Measurements from ENCODE around the gene LRCOL1. TPM values are rescaled to one million over a fixed set of nuclear protein-coding genes. Genes with fewer than 3 reads are reported as not detected.

The LRCOL1 gene
- total and polyA plus RNA-seq, 2 experiments from 2014 or later: 1.7 TPM; not detected in 1

DNA sequence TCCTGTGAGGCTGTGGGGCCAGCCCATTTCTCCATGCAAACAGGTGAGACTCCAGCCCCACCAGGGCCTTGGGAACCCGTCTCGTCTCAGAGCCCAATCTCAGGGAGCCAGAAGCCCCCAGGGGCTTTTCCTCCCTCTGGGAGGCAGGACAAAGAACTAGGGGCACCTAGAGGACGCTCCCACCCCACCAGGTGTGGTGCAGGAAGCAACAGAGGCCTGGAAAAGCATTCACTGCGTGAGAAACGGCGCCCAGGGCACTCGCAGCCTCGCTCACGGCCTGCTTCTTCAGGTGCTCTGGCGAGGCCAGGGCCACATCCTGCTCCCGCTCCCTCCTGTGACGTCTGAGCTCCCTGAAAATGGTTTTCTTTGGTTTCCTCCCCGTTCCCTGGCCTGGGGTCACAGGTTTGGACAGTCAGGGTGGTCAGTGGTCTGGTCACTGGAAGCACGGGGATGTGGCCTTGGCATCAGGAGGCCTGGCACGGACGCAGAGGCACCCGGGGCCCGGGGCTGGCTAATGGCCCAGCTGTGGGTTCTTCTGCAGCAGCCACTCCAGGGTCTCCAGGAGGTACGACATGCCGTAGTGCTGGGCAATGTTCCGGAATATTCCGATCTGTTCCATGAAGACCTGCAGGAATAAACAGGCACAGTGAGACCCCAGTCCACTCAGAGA is 13.9 kb upstream of the LRCOL1 start:
- Mint-ChIP-seq H3K36me3 (ENCODE audit: low read depth) (peaks cover 35% of the 10 kb centered on the region), H3K27me3 (ENCODE audit: insufficient read depth, low read depth, poor library complexity) (peaks cover 17% of the 10 kb centered on the region), H3K4me1 (peaks cover 10% of the 10 kb centered on the region), H3K27ac (no peak overlapping the region), H3K4me3 (no peak overlapping the region), H3K9me3 (no peaks in the 10 kb centered on the region)
- no peaks in the 10 kb centered on the region for H3K4me1 ChIP-seq (ENCODE audit: insufficient read depth)
- H2AFZ ChIP-seq: no peak overlapping the region
- DNase-seq (ENCODE audit: low spot score): no peak
- H3F3A ChIP-seq (replicated peaks; ENCODE audit: low read depth): 0 out of 2 replicates have a peak, but pooled peaks cover 3% of the 10 kb centered on the region
- H3K27me3 ChIP-seq (ENCODE audit: insufficient read depth): peaks cover 14% of the 10 kb centered on the region
- H3K27ac ChIP-seq (ENCODE audit: low read depth): no peak overlapping the region
- ATAC-seq: no peak
- H3K9me2 ChIP-seq (ENCODE audit: insufficient read depth): no peaks in the 10 kb centered on the region
- H3K79me2 ChIP-seq (replicated peaks; ENCODE audit: insufficient read depth): no peaks in the 10 kb centered on the region
- H3K36me3 ChIP-seq (ENCODE audit: insufficient read depth): peaks cover 4% of the 10 kb centered on the region; the same call in 1 of the 2 replicates
- no peak overlapping the region for H3K4me3 ChIP-seq
- no peak for TF ChIP-seq NANOG (IDR thresholded peaks at IDR 0.05; ENCODE audit: borderline replicate concordance)
- no peak for TF ChIP-seq JUNB (IDR thresholded peaks at IDR 0.05; ENCODE audit: unreplicated experiment)
- TF ChIP-seq ZNF114 (CRISPR knock-in tag; IDR thresholded peaks at IDR 0.05): no peak
- no peak for TF ChIP-seq POLR2AphosphoS5 (IDR thresholded peaks at IDR 0.05; ENCODE audit: low read depth)
- TF ChIP-seq, protein P1, sequence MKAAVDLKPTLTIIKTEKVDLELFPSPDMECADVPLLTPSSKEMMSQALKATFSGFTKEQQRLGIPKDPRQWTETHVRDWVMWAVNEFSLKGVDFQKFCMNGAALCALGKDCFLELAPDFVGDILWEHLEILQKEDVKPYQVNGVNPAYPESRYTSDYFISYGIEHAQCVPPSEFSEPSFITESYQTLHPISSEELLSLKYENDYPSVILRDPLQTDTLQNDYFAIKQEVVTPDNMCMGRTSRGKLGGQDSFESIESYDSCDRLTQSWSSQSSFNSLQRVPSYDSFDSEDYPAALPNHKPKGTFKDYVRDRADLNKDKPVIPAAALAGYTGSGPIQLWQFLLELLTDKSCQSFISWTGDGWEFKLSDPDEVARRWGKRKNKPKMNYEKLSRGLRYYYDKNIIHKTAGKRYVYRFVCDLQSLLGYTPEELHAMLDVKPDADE (IDR thresholded peaks at IDR 0.05): no peak
- TF ChIP-seq, protein P2, sequence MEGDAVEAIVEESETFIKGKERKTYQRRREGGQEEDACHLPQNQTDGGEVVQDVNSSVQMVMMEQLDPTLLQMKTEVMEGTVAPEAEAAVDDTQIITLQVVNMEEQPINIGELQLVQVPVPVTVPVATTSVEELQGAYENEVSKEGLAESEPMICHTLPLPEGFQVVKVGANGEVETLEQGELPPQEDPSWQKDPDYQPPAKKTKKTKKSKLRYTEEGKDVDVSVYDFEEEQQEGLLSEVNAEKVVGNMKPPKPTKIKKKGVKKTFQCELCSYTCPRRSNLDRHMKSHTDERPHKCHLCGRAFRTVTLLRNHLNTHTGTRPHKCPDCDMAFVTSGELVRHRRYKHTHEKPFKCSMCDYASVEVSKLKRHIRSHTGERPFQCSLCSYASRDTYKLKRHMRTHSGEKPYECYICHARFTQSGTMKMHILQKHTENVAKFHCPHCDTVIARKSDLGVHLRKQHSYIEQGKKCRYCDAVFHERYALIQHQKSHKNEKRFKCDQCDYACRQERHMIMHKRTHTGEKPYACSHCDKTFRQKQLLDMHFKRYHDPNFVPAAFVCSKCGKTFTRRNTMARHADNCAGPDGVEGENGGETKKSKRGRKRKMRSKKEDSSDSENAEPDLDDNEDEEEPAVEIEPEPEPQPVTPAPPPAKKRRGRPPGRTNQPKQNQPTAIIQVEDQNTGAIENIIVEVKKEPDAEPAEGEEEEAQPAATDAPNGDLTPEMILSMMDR (conservative IDR thresholded peaks at IDR 0.05; ENCODE audit: low read depth in 2 of 2): no peak
- 0 out of 2 replicates have a peak, but pooled peaks cover 10% of the 10 kb centered on the region for H4K20me1 ChIP-seq (replicated peaks; ENCODE audit: insufficient read depth)
- no peak overlapping the region for H3K4me2 ChIP-seq

DNA sequence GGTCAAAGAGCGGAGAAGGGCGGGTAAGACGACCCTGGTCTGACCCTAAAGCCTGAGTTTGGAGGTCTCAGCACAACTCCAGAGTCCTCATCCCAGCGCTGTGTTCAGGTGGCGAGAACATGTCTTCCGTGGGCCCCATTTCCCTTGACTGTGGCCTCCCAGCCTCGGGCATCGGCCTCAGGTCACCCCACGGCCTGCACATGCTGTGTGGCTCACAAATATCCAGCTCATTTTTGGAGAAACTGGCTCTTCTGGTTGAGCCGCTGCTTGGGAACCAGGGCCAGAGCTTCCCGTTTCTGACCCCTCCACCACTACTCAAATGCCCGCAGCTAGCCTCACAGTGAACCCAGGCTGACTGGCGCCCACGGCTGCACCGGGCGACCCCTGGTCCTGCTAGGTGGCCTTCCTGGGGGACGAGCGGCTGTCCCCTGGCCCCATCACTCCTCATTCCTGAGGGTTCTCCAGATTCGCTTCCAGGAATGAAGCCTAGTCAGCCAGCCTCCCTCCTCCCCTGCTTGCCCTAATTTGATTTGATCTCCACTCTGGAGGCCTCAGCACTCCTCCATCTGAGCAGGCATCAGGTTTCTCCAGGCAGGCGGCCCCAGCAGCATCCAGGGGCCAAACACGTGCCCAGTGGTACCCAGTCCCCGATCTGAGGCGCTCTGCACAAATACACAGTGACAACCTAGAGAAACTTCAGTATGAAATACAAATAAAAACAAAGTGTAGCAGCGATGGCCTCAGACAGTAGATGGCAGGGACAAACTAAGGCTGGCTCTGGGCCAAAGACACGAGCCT is 12.9 kb upstream of the LRCOL1 start:
- Mint-ChIP-seq H3K27me3 (ENCODE audit: insufficient read depth, low read depth, poor library complexity) (peaks cover 18% of the 10 kb centered on the region), H3K4me3 (no peak overlapping the region), H3K36me3 (ENCODE audit: low read depth) (peaks cover 27% of the 10 kb centered on the region), H3K9me3 (no peaks in the 10 kb centered on the region), H3K27ac (no peak overlapping the region), H3K4me1 (peaks cover 10% of the 10 kb centered on the region)
- no peak overlapping the region for H3K4me2 ChIP-seq
- no peaks in the 10 kb centered on the region for H3K36me3 ChIP-seq (ENCODE audit: insufficient read depth)
- peaks cover 17% of the 10 kb centered on the region for H3K27me3 ChIP-seq (ENCODE audit: insufficient read depth)
- no peak overlapping the region for H3K4me3 ChIP-seq
- H3K79me2 ChIP-seq (replicated peaks; ENCODE audit: insufficient read depth): no peaks in the 10 kb centered on the region
- 0 out of 2 replicates have a peak, but pooled peaks cover 10% of the 10 kb centered on the region for H4K20me1 ChIP-seq (replicated peaks; ENCODE audit: insufficient read depth)
- H3F3A ChIP-seq (replicated peaks; ENCODE audit: low read depth): 0 out of 2 replicates have a peak, but pooled peaks cover 3% of the 10 kb centered on the region
- DNase-seq (ENCODE audit: low spot score): no peak
- H2AFZ ChIP-seq: no peak overlapping the region
- H3K4me1 ChIP-seq (ENCODE audit: insufficient read depth): no peaks in the 10 kb centered on the region
- ATAC-seq: no peak
- no peaks in the 10 kb centered on the region for H3K9me2 ChIP-seq (ENCODE audit: insufficient read depth)
- H3K27ac ChIP-seq (ENCODE audit: low read depth): no peak overlapping the region
- TF ChIP-seq CREB1 (CRISPR knock-in tag; IDR thresholded peaks at IDR 0.05; ENCODE audit: low read depth) (no peak), JUNB (IDR thresholded peaks at IDR 0.05; ENCODE audit: unreplicated experiment) (no peak), ZNF331 (CRISPR knock-in tag; IDR thresholded peaks at IDR 0.05; ENCODE audit: low read depth) (no peak), EZH2phosphoT487 (IDR thresholded peaks at IDR 0.05; ENCODE audit: unreplicated experiment) (no peak), STAT1 (IDR thresholded peaks at IDR 0.05; ENCODE audit: unreplicated experiment) (no peak), EZH2 (IDR thresholded peaks at IDR 0.05; ENCODE audit: low read depth, unreplicated experiment) (no peak)
- TF ChIP-seq, protein P2 (conservative IDR thresholded peaks at IDR 0.05; ENCODE audit: low read depth in 2 of 2): no peak
- TF ChIP-seq, protein P1 (IDR thresholded peaks at IDR 0.05): no peak
